DND-41 (cell line): Measurements from ENCODE around the gene TM4SF18.

Experiments used
- EZH2 ChIP-seq: IDR thresholded peaks from 3 replicates; pipeline ENCODE4 v1.6.1; 2012; ENCODE audit warnings: borderline replicate concordance, low read depth, mild to moderate bottlenecking, moderate library complexity, low read length, inconsistent platforms; ENCODE audit not compliant: severe bottlenecking
- TF ChIP-seq, protein P1 (sequence below): IDR thresholded peaks from 2 replicates; pipeline ENCODE4 v1.5.1; 2012; ENCODE audit warnings: borderline replicate concordance, low read length, moderate library complexity, mild to moderate bottlenecking; ENCODE audit not compliant: poor library complexity, severe bottlenecking; ENCODE audit errors: extremely low read depth

DNA sequence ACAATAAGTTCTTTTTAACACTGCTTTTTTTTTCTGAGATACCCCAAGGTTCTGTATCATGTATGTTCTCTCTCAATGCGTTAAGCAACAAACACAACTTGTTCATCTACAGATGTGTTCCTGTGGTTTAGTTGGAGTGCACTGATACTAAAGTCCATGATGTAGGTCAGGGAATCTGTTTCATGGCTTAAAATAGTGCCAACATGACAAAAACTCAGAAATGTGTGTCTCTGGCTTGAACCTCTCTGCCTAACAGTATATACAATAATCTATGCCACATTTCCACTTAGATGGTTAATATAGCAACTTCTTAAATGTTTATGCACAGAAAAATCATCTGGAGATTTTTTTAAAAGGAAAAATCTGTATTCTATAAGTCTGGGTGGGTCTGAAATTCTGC lies 51.1 kb downstream of the TM4SF18 start:
- TF ChIP-seq, protein P1, sequence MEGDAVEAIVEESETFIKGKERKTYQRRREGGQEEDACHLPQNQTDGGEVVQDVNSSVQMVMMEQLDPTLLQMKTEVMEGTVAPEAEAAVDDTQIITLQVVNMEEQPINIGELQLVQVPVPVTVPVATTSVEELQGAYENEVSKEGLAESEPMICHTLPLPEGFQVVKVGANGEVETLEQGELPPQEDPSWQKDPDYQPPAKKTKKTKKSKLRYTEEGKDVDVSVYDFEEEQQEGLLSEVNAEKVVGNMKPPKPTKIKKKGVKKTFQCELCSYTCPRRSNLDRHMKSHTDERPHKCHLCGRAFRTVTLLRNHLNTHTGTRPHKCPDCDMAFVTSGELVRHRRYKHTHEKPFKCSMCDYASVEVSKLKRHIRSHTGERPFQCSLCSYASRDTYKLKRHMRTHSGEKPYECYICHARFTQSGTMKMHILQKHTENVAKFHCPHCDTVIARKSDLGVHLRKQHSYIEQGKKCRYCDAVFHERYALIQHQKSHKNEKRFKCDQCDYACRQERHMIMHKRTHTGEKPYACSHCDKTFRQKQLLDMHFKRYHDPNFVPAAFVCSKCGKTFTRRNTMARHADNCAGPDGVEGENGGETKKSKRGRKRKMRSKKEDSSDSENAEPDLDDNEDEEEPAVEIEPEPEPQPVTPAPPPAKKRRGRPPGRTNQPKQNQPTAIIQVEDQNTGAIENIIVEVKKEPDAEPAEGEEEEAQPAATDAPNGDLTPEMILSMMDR, result no peak
- TF ChIP-seq EZH2, result no peak
